Stomach (tissue), 4 donors: ENCODE results near the gene RBM47.

Source experiments
- CTCF ChIP-seq, 7 experiments: fragments of 450-650 bp in 4 of 7; fragments of 200-600 bp in 3 of 7; sonication (generic) in 3 of 7; IDR thresholded peaks; one replicate each; pipeline ENCODE4 v1.5.1; 2016 to 2019; ENCODE audit warnings: antibody characterized with exemption in 7 of 7, control low read depth in 2 of 7, mild to moderate bottlenecking in 1 of 7
- EP300 ChIP-seq: sonication (generic); formaldehyde crosslinking; IDR thresholded peaks from one replicate; pipeline ENCODE4 v1.6.1; 2017; ENCODE audit warnings: antibody characterized with exemption
- POLR2A ChIP-seq, 4 donors: fragments of 450-650 bp; IDR thresholded peaks; one replicate each; pipeline ENCODE4 v1.6.1; 2016; ENCODE audit warnings: antibody characterized with exemption in 4 of 4, control low read depth in 2 of 4, mild to moderate bottlenecking in 1 of 4, moderate library complexity in 1 of 4
- POLR2AphosphoS5 ChIP-seq, 3 donors: sonication (generic); formaldehyde crosslinking; IDR thresholded peaks; one replicate each; pipeline ENCODE4 v1.6.1; 2016; ENCODE audit warnings: antibody characterized with exemption in 3 of 3

GRCh38 chr4:40622913-40623312 is 6.8 kb downstream of the RBM47 start:
- no peak for TF ChIP-seq CTCF (IDR thresholded peaks at IDR 0.05)
- TF ChIP-seq POLR2AphosphoS5 (IDR thresholded peaks at IDR 0.05): peak in 2 of 3 donors; percentile 60 to 77
- no peak for TF ChIP-seq POLR2A (IDR thresholded peaks at IDR 0.05)
- no peak for TF ChIP-seq EP300
